GM18909 (cell line): Measurements from ENCODE around the gene TOX2.

Experiments used
- ATAC-seq: cut with Tn5 transposase; IDR thresholded peaks from one replicate; pipeline ENCODE4 v1.9.1; 2021; ENCODE audit warnings: mild to moderate bottlenecking; ENCODE audit not compliant: unreplicated experiment, poor library complexity

TOX2 gene

GRCh38 chr20:43973671-43974450, 59.2 kb downstream of the TOX2 start:
- ATAC-seq, result no peak

GRCh38 chr20:43974695-43975094, 60.0 kb downstream of the TOX2 start:
- ATAC-seq, result no peak

- no peak for ATAC-seq
Measured at GRCh38 chr20:43975096-43975768, 60.6 kb downstream of the TOX2 start.

GRCh38 chr20:43976547-43976946, 61.9 kb downstream of the TOX2 start:
- no peak for ATAC-seq

- ATAC-seq, result no peak
Measured at GRCh38 chr20:43977252-43977651, 62.6 kb downstream of the TOX2 start.

- ATAC-seq, result no peak
Measured at GRCh38 chr20:43977962-43978361, 63.3 kb downstream of the TOX2 start.

GRCh38 chr20:43979576-43980105, 65.0 kb downstream of the TOX2 start:
- no peak for ATAC-seq

- ATAC-seq, result no peak
Measured at GRCh38 chr20:43981540-43981939, 66.9 kb downstream of the TOX2 start.

- ATAC-seq, result no peak
Measured at GRCh38 chr20:43982016-43982415, 67.4 kb downstream of the TOX2 start.

- no peak for ATAC-seq
Measured at GRCh38 chr20:43982886-43983285, 68.2 kb downstream of the TOX2 start.

- ATAC-seq, result no peak
Measured at GRCh38 chr20:43983359-43983758, 68.7 kb downstream of the TOX2 start.

GRCh38 chr20:43983904-43984361, 69.3 kb downstream of the TOX2 start:
- ATAC-seq, result no peak

GRCh38 chr20:43984587-43984986, 69.9 kb downstream of the TOX2 start:
- no peak for ATAC-seq

GRCh38 chr20:43985121-43985520, 70.5 kb downstream of the TOX2 start:
- no peak for ATAC-seq

GRCh38 chr20:43985608-43986316, 71.1 kb downstream of the TOX2 start:
- no peak for ATAC-seq

GRCh38 chr20:43987018-43987417, 72.4 kb downstream of the TOX2 start:
- ATAC-seq, result no peak

GRCh38 chr20:43987531-43987930, 72.9 kb downstream of the TOX2 start:
- no peak for ATAC-seq

- ATAC-seq, result peak; percentile 58
Measured at GRCh38 chr20:43988451-43988850, 73.8 kb downstream of the TOX2 start.

GRCh38 chr20:43988867-43989266, 74.2 kb downstream of the TOX2 start:
- no peak for ATAC-seq

- ATAC-seq, result no peak
Measured at GRCh38 chr20:43991261-43991660, 76.6 kb downstream of the TOX2 start.

- ATAC-seq, result no peak
Measured at GRCh38 chr20:43991982-43992381, 77.3 kb downstream of the TOX2 start.
